HFFc6 (cell line): ENCODE results near the gene TIRAP. TPM values are rescaled to one million over a fixed set of nuclear protein-coding genes. Genes with fewer than 3 reads are reported as not detected.

ENCODE experiments used
- DNase-seq: peaks from one replicate; pipeline ENCODE4 v3.0.0-alpha.2; 2018
- H3K27ac Mint-ChIP-seq: 2 replicates; pipeline ENCODE4 v1.8.0; 2020; ENCODE audit warnings: mild to moderate bottlenecking, mixed read lengths
- H3K27me3 Mint-ChIP-seq: 2 replicates; pipeline ENCODE4 v1.8.0; 2021; ENCODE audit warnings: mild to moderate bottlenecking, moderate library complexity, mixed read lengths; ENCODE audit not compliant: insufficient read depth
- H3K36me3 Mint-ChIP-seq: 2 replicates; pipeline ENCODE4 v1.8.0; 2021; ENCODE audit warnings: low read depth, mixed read lengths
- H3K4me1 Mint-ChIP-seq: 2 replicates; pipeline ENCODE4 v1.8.0; 2020; ENCODE audit warnings: low read depth, mixed read lengths
- H3K4me3 Mint-ChIP-seq: 2 replicates; pipeline ENCODE4 v1.8.0; 2020; ENCODE audit warnings: mild to moderate bottlenecking, moderate library complexity, mixed read lengths
- H3K9me3 Mint-ChIP-seq: 2 replicates; pipeline ENCODE4 v1.8.0; 2020; ENCODE audit warnings: mild to moderate bottlenecking, mixed read lengths
- total RNA-seq, 6 experiments: library from RNA; stranded (reverse); fragmentation: NEBNext Ultra II Directional; extraction: Animal tissue kit (Norgen Biotek cat#: 25700); gene quantifications; 2 replicates in 1 of 6; 3 replicates in 5 of 6; pipeline ENCODE4 v1.2.3, GENCODE V29; 2021
- TF ChIP-seq, protein P1 (sequence below): fragments of 200-600 bp; sonication (generic); IDR thresholded peaks from 2 replicates; pipeline ENCODE4 v1.5.0; 2021; ENCODE audit warnings: antibody characterized with exemption, mild to moderate bottlenecking

The TIRAP gene
- total RNA-seq, 6 experiments from 2014 or later: 7.6 to 9.7 (median 8.2) TPM

DNA sequence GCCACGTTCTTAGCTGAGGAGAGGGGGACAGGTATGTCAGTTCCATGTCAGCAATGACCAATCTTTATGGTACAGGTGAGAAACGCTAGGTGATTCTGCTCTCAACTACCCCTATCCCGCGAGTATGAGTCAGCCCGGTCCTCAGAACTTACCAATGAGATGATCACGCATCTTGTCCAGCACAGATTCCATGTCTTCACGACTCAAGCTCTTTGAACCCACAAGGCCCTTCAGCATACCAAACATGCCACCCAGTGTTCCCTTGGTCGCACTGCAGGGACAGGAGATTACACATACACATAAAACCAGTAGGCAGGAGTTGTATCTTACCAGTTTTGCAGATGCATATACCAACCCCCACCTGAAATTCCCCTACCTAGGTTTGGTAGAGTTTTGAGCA lies 17.1 kb upstream of the TIRAP start:
- Mint-ChIP-seq H3K36me3 (peaks cover 65% of the 10 kb centered on the region), H3K27me3 (peaks cover 4% of the 10 kb centered on the region; the same call in 1 of the 2 replicates), H3K27ac (no peak overlapping the region; the same call in 1 of the 2 replicates), H3K4me1 (peaks cover 33% of the 10 kb centered on the region), H3K9me3 (no peaks in the 10 kb centered on the region), H3K4me3 (no peak overlapping the region; the same call in 1 of the 2 replicates)
- TF ChIP-seq, protein P1, sequence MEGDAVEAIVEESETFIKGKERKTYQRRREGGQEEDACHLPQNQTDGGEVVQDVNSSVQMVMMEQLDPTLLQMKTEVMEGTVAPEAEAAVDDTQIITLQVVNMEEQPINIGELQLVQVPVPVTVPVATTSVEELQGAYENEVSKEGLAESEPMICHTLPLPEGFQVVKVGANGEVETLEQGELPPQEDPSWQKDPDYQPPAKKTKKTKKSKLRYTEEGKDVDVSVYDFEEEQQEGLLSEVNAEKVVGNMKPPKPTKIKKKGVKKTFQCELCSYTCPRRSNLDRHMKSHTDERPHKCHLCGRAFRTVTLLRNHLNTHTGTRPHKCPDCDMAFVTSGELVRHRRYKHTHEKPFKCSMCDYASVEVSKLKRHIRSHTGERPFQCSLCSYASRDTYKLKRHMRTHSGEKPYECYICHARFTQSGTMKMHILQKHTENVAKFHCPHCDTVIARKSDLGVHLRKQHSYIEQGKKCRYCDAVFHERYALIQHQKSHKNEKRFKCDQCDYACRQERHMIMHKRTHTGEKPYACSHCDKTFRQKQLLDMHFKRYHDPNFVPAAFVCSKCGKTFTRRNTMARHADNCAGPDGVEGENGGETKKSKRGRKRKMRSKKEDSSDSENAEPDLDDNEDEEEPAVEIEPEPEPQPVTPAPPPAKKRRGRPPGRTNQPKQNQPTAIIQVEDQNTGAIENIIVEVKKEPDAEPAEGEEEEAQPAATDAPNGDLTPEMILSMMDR: peak; percentile 15; the same call in 1 of the 2 replicates
- peak; percentile 9 for DNase-seq

DNA sequence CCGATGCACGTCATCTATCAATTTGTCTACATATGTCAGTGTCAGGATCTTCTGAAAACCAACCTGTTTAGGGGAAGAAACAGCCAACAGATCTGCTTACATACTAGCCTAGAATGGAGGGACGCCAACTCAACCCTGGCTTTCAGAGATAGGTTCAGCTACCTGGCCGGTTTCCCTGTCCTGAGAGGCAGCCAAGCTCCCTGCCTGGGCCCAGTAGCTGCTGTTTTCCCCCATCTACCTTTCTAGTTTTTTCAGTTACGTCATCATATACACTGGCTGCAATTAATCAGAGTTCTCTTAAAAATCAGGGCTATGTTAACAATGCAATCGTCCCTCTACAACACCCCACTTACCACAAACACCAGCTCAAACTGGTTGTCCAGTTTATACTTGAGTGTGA lies 15.2 kb upstream of the TIRAP start:
- peaks cover 4% of the 10 kb centered on the region; the same call in 1 of the 2 replicates for H3K27me3 Mint-ChIP-seq
- peak overlapping the region; percentile 98 for H3K27ac Mint-ChIP-seq
- H3K4me3 Mint-ChIP-seq: peak overlapping the region; percentile 99
- peaks cover 29% of the 10 kb centered on the region for H3K4me1 Mint-ChIP-seq
- TF ChIP-seq, protein P1: no peak
- no peak for DNase-seq
- H3K36me3 Mint-ChIP-seq: peaks cover 53% of the 10 kb centered on the region
- no peaks in the 10 kb centered on the region for H3K9me3 Mint-ChIP-seq

DNA sequence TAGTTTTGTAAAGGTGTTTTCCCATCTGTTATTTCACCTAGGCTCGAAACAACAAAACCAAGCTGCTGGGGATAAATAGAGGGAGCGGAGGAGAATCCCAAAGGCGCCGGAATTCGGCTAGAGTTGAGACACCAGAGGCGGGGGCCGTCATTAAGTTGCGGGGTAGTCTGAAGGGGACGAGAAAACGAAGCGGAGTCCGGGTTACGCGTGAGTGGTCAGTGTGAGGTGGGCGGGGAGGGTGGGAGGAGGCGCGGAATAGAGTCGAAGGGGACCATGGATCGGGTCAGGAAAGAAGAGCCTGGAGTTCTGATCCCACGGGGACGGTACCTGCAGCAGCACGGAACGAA lies 14.6 kb upstream of the TIRAP start:
- Mint-ChIP-seq H3K4me1 (peaks cover 29% of the 10 kb centered on the region), H3K9me3 (no peaks in the 10 kb centered on the region), H3K27ac (peak overlapping the region; percentile 98), H3K4me3 (peak overlapping the region; percentile 99), H3K27me3 (peaks cover 4% of the 10 kb centered on the region; the same call in 1 of the 2 replicates), H3K36me3 (peaks cover 47% of the 10 kb centered on the region)
- DNase-seq: no peak
- TF ChIP-seq, protein P1: no peak

DNA sequence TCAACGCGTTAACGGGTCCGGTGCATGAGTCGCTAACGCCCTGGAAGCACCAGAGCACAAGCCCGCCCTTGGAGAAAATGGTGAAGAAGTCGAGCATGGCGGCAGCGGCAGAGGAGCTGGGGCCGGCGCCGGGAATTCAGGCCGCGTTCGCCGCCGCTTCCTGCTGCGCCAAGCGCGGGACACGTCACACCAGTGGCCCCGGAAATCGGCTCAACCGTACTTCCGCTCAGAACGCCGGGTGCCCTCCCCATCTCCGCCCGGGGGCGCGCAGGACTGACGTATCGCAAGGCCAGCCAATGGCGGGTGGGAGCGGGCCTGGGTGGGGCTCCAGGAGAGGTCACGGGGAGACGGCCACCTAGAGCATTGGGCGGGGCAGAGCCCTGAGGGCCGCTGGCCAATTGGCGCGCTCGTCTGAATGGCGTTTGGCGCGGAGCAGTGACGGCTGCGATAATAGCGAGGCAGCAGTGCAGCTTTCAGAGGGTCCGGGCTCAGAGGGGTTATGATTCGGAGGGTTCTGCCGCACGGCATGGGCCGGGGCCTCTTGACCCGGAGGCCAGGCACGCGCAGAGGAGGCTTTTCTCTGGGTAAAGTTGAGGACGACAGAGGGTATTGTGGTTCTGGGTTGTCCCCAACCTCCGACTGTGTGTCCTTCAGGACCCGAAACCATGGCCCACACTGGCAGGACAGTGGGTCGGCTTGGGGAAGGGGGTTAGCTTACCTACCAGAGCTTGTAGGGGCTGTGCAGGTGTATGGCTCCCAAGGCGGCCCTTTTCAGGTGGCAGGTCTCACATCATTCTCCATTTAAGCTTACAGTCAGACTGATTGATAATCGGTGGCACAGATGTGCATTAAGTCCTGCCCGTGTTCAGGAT lies 13.9 kb upstream of the TIRAP start, which contains the start of the genes FOXRED1 and SRPRA:
Gene FOXRED1, plus strand, starts transcription at position 447 of the 872 bp plus-strand sequence. Its CDS starts 53 bp downstream, at position 500.
Gene SRPRA, minus strand, starts transcription at position 188 of the 872 bp plus-strand sequence. Its CDS starts 91 bp downstream, at position 97.
- TF ChIP-seq, protein P1: no peak
- Mint-ChIP-seq H3K36me3 (peaks cover 47% of the 10 kb centered on the region), H3K27me3 (peaks cover 2% of the 10 kb centered on the region; the same call in 1 of the 2 replicates), H3K27ac (peak within 1 kb of the TSS; percentile 98), H3K9me3 (no peaks in the 10 kb centered on the region), H3K4me3 (peak within 1 kb of the TSS; percentile 99), H3K4me1 (peaks cover 29% of the 10 kb centered on the region)
- peak; percentile 99 for DNase-seq

DNA sequence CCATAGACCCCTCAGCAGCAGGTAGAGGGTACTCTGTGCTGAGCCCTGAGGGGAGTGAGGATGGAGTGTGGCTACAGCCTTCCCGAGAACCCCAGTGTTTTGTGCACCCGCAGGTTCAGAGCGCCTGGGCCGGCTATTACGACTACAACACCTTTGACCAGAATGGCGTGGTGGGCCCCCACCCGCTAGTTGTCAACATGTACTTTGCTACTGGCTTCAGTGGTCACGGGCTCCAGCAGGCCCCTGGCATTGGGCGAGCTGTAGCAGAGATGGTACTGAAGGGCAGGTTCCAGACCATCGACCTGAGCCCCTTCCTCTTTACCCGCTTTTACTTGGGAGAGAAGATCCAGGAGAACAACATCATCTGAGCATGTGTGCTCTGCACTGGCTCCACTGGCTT lies 5.6 kb upstream of the TIRAP start:
- Mint-ChIP-seq H3K27ac (no peak overlapping the region), H3K4me3 (no peak overlapping the region), H3K4me1 (peaks cover 11% of the 10 kb centered on the region), H3K36me3 (peaks cover 33% of the 10 kb centered on the region), H3K27me3 (no peaks in the 10 kb centered on the region; the same call in 1 of the 2 replicates), H3K9me3 (no peaks in the 10 kb centered on the region)
- no peak for DNase-seq
- TF ChIP-seq, protein P1: no peak
